GM23338 (cell line): ENCODE data around the gene ZNF365. TPM values are rescaled to one million over a fixed set of nuclear protein-coding genes. Genes with fewer than 3 reads are reported as not detected.

ENCODE experiments used
- ATAC-seq: fragments of 200-7000 bp; cut with Tn5 transposase; 3 replicates; pipeline ENCODE4 v1.9.1; 2020
- DNase-seq: peaks from one replicate; pipeline ENCODE4 v3.0.0-alpha.2; 2015; ENCODE audit warnings: low spot score
- H2AFZ ChIP-seq: fragments of 200-600 bp; sonication (generic); 2 replicates; pipeline ENCODE4 v1.8.0; 2016; ENCODE audit warnings: antibody characterized with exemption, mild to moderate bottlenecking, moderate library complexity
- H3F3A ChIP-seq: fragments of 200-600 bp; sonication (generic); replicated peaks from 2 replicates; pipeline ENCODE4 v1.8.0; 2017; ENCODE audit warnings: antibody characterized with exemption, mixed run types, low read depth
- H3K27ac ChIP-seq: fragments of 200-600 bp; sonication (generic); 2 replicates; pipeline ENCODE4 v1.6.1; 2016; ENCODE audit warnings: low read depth
- H3K27me3 ChIP-seq: fragments of 200-600 bp; sonication (generic); 2 replicates; pipeline ENCODE4 v1.8.0; 2016; ENCODE audit warnings: mild to moderate bottlenecking, mixed run types, moderate library complexity; ENCODE audit not compliant: insufficient read depth
- H3K36me3 ChIP-seq: fragments of 200-600 bp; sonication (generic); 2 replicates; pipeline ENCODE4 v1.8.0; 2016; ENCODE audit warnings: mild to moderate bottlenecking; ENCODE audit not compliant: insufficient read depth
- H3K4me1 ChIP-seq: fragments of 200-600 bp; sonication (generic); 2 replicates; pipeline ENCODE4 v1.8.0; 2016; ENCODE audit warnings: mild to moderate bottlenecking, moderate library complexity; ENCODE audit not compliant: insufficient read depth
- H3K4me2 ChIP-seq: fragments of 200-600 bp; sonication (generic); 2 replicates; pipeline ENCODE4 v1.7.1; 2017; ENCODE audit warnings: mixed run types
- H3K4me3 ChIP-seq: fragments of 200-600 bp; sonication (generic); 2 replicates; pipeline ENCODE4 v1.6.1; 2016; ENCODE audit warnings: mixed run types
- H3K79me2 ChIP-seq: fragments of 200-600 bp; sonication (generic); replicated peaks from 2 replicates; pipeline ENCODE4 v1.8.0; 2017; ENCODE audit warnings: mild to moderate bottlenecking; ENCODE audit not compliant: insufficient read depth
- H3K9me2 ChIP-seq: fragments of 200-600 bp; sonication (generic); 2 replicates; pipeline ENCODE4 v1.8.0; 2017; ENCODE audit not compliant: insufficient read depth
- H4K20me1 ChIP-seq: fragments of 200-600 bp; sonication (generic); replicated peaks from 2 replicates; pipeline ENCODE4 v1.8.0; 2017; ENCODE audit warnings: mild to moderate bottlenecking; ENCODE audit not compliant: insufficient read depth
- H3K27ac Mint-ChIP-seq: 2 replicates; pipeline ENCODE4 v1.8.0; 2020; ENCODE audit warnings: inconsistent platforms, mild to moderate bottlenecking, moderate library complexity, mixed read lengths
- H3K27me3 Mint-ChIP-seq: 3 replicates; pipeline ENCODE4 v1.8.0; 2022; ENCODE audit warnings: low read depth, mild to moderate bottlenecking, moderate library complexity, mixed read lengths, inconsistent platforms; ENCODE audit not compliant: insufficient read depth, poor library complexity
- H3K36me3 Mint-ChIP-seq: 3 replicates; pipeline ENCODE4 v1.8.0; 2021; ENCODE audit warnings: low read depth, mild to moderate bottlenecking, inconsistent platforms, moderate library complexity, mixed read lengths
- H3K4me1 Mint-ChIP-seq: 3 replicates; pipeline ENCODE4 v1.8.0; 2020; ENCODE audit warnings: mild to moderate bottlenecking, inconsistent platforms, mixed read lengths
- H3K4me3 Mint-ChIP-seq: 3 replicates; pipeline ENCODE4 v1.8.0; 2021; ENCODE audit warnings: moderate library complexity, mild to moderate bottlenecking, inconsistent platforms, mixed read lengths
- H3K9me3 Mint-ChIP-seq: 3 replicates; pipeline ENCODE4 v1.8.0; 2020; ENCODE audit warnings: moderate library complexity, mild to moderate bottlenecking, inconsistent platforms, mixed read lengths
- CREB1 ChIP-seq: fragments of 250-450 bp; sonication (Bioruptor Pico); IDR thresholded peaks from 2 replicates; pipeline ENCODE4 v1.5.0; 2020; ENCODE audit warnings: low read depth, mild to moderate bottlenecking, moderate library complexity
- CTCF ChIP-seq, 2 experiments: fragments of 200-600 bp in 1 of 2; sonication (generic) in 1 of 2; conservative IDR thresholded peaks; 2 replicates each; pipeline versions ENCODE4 v1.5.1 to v1.6.1; 2016 to 2017; ENCODE audit warnings: antibody characterized with exemption in 2 of 2, low read depth in 2 of 2, mild to moderate bottlenecking in 2 of 2, moderate library complexity in 1 of 2
- ETS1 ChIP-seq: IDR thresholded peaks from 2 replicates; pipeline ENCODE4 v1.6.1; 2016; ENCODE audit warnings: antibody characterized with exemption
- EZH2 ChIP-seq: fragments of 200-600 bp; sonication (generic); IDR thresholded peaks from one replicate; pipeline ENCODE4 v1.8.0; 2017; ENCODE audit warnings: antibody characterized with exemption, mild to moderate bottlenecking, low read depth; ENCODE audit not compliant: unreplicated experiment
- EZH2phosphoT487 ChIP-seq: fragments of 200-600 bp; sonication (generic); IDR thresholded peaks from one replicate; pipeline ENCODE4 v1.8.1; 2018; ENCODE audit warnings: antibody characterized with exemption; ENCODE audit not compliant: unreplicated experiment
- JUNB ChIP-seq: IDR thresholded peaks from one replicate; pipeline ENCODE4 v1.6.1; 2016; ENCODE audit warnings: antibody characterized with exemption; ENCODE audit not compliant: unreplicated experiment
- NANOG ChIP-seq: IDR thresholded peaks from 2 replicates; pipeline ENCODE4 v1.6.1; 2016; ENCODE audit warnings: antibody characterized with exemption, borderline replicate concordance
- REST ChIP-seq: IDR thresholded peaks from one replicate; pipeline ENCODE4 v1.6.1; 2018; ENCODE audit warnings: antibody characterized with exemption; ENCODE audit not compliant: unreplicated experiment
- ZNF114 ChIP-seq: fragments of 250-450 bp; sonication (Bioruptor Pico); IDR thresholded peaks from 2 replicates; pipeline ENCODE4 v1.5.0; 2020; ENCODE audit warnings: mild to moderate bottlenecking, moderate library complexity
- ZNF331 ChIP-seq: fragments of 250-450 bp; sonication (Bioruptor Pico); IDR thresholded peaks from 2 replicates; pipeline ENCODE4 v1.5.0; 2020; ENCODE audit warnings: low read depth, mild to moderate bottlenecking, moderate library complexity
- ZNF462 ChIP-seq: fragments of 250-450 bp; sonication (Bioruptor Pico); IDR thresholded peaks from 2 replicates; pipeline ENCODE4 v1.5.0; 2020; ENCODE audit warnings: mild to moderate bottlenecking, moderate library complexity
- polyA plus RNA-seq: library from polyadenylated mRNA; unstranded; fragments of >200 nt; fragmentation: Nextera tagmentation; extraction: Ambion mirVana; gene quantifications from 2 replicates; pipeline ENCODE4 v1.2.1, GENCODE V29; 2016
- total RNA-seq: library from RNA; depleted of rRNA; stranded (reverse); fragments of >200 nt; shearing (Covaris generic); gene quantifications from 2 replicates; pipeline ENCODE4 v1.2.3, GENCODE V29; 2014

Gene ZNF365
- total and polyA plus RNA-seq, 2 experiments from 2014 or later, result 0.19 to 0.59 TPM

GRCh38 chr10:62335326-62335725 is 38.8 kb upstream of the ZNF365 start (continued):
- TF ChIP-seq ZNF462 (CRISPR knock-in tag), result no peak

GRCh38 chr10:62336404-62336803 is 37.8 kb upstream of the ZNF365 start:
- H3K9me3 Mint-ChIP-seq, result peaks cover 44% of the 10 kb centered on the region
- Histone ChIP-seq H3K79me2 (no peaks in the 10 kb centered on the region), H2AFZ (no peak overlapping the region), H3K4me1 (no peaks in the 10 kb centered on the region), H3K4me2 (no peak overlapping the region), H3K4me3 (no peak overlapping the region), H3F3A (no peaks in the 10 kb centered on the region), H3K36me3 (no peaks in the 10 kb centered on the region), H3K9me2 (no peaks in the 10 kb centered on the region), H3K27ac (no peak overlapping the region), H3K27me3 (no peaks in the 10 kb centered on the region), H4K20me1 (no peaks in the 10 kb centered on the region)
- peaks cover 11% of the 10 kb centered on the region; the same call in 2 of the 3 replicates for H3K36me3 Mint-ChIP-seq
- H3K4me1 Mint-ChIP-seq, result no peaks in the 10 kb centered on the region
- H3K27ac Mint-ChIP-seq, result no peak overlapping the region
- ATAC-seq, result no peak
- no peak overlapping the region for H3K4me3 Mint-ChIP-seq
- no peak for DNase-seq
- H3K27me3 Mint-ChIP-seq, result peaks cover 2% of the 10 kb centered on the region
- TF ChIP-seq EZH2 (no peak), ZNF331 (CRISPR knock-in tag) (no peak), ZNF114 (CRISPR knock-in tag) (no peak), CREB1 (CRISPR knock-in tag) (no peak), REST (no peak), NANOG (no peak), EZH2phosphoT487 (no peak), JUNB (no peak), ETS1 (no peak), CTCF (conservative IDR thresholded peaks at IDR 0.05; ENCODE audit: low read depth in 2 of 2) (no peak)
